Hepatocyte (in vitro differentiated cells): ENCODE data around the gene GPR142. TPM values are rescaled to one million over a fixed set of nuclear protein-coding genes. Genes with fewer than 3 reads are reported as not detected.

ENCODE experiments used
- DNase-seq: peaks from one replicate; pipeline ENCODE4 v3.0.0-alpha.2; 2016; ENCODE audit warnings: low spot score
- H2AFZ ChIP-seq: fragments of 200-600 bp; sonication (generic); 2 replicates; pipeline ENCODE4 v1.6.0; 2016; ENCODE audit warnings: antibody characterized with exemption, mild to moderate bottlenecking
- H3K27ac ChIP-seq: fragments of 200-600 bp; sonication (generic); 2 replicates; pipeline ENCODE4 v1.5.1; 2016; ENCODE audit warnings: mild to moderate bottlenecking
- H3K27me3 ChIP-seq: fragments of 200-600 bp; sonication (generic); 2 replicates; pipeline ENCODE4 v1.6.1; 2016
- H3K36me3 ChIP-seq: fragments of 200-600 bp; sonication (generic); replicated peaks from 2 replicates; pipeline ENCODE4 v1.5.1; 2016; ENCODE audit warnings: low read depth; ENCODE audit not compliant: insufficient read depth
- H3K4me1 ChIP-seq: fragments of 200-600 bp; sonication (generic); 2 replicates; pipeline ENCODE4 v1.5.1; 2016; ENCODE audit warnings: mild to moderate bottlenecking, moderate library complexity; ENCODE audit not compliant: insufficient read depth
- H3K4me2 ChIP-seq: fragments of 200-600 bp; sonication (generic); 2 replicates; pipeline ENCODE4 v1.6.0; 2016
- H3K4me3 ChIP-seq: fragments of 200-600 bp; sonication (generic); 2 replicates; pipeline ENCODE4 v1.5.1; 2016; ENCODE audit warnings: mild to moderate bottlenecking
- H3K79me2 ChIP-seq: fragments of 200-600 bp; sonication (generic); 2 replicates; pipeline ENCODE4 v1.6.0; 2017; ENCODE audit warnings: mild to moderate bottlenecking
- H3K9me2 ChIP-seq: fragments of 200-600 bp; sonication (generic); replicated peaks from 2 replicates; pipeline ENCODE4 v1.6.0; 2017; ENCODE audit warnings: mild to moderate bottlenecking; ENCODE audit not compliant: insufficient read depth
- H3K9me3 ChIP-seq: fragments of 200-600 bp; sonication (generic); 2 replicates; pipeline ENCODE4 v1.5.1; 2016; ENCODE audit warnings: low read depth, mild to moderate bottlenecking
- H4K20me1 ChIP-seq: fragments of 200-600 bp; sonication (generic); 2 replicates; pipeline ENCODE4 v1.6.0; 2016; ENCODE audit warnings: mild to moderate bottlenecking; ENCODE audit not compliant: insufficient read depth, poor library complexity, severe bottlenecking
- CTCF ChIP-seq: fragments of 200-600 bp; sonication (generic); IDR thresholded peaks from 2 replicates; pipeline ENCODE4 v1.5.1; 2016; ENCODE audit warnings: antibody characterized with exemption, mild to moderate bottlenecking; ENCODE audit not compliant: poor library complexity
- EZH2 ChIP-seq: fragments of 200-600 bp; sonication (generic); IDR thresholded peaks from 2 replicates; pipeline ENCODE4 v1.6.1; 2016; ENCODE audit warnings: antibody characterized with exemption, mild to moderate bottlenecking, borderline replicate concordance
- EZH2phosphoT487 ChIP-seq: fragments of 200-600 bp; sonication (generic); IDR thresholded peaks from one replicate; pipeline ENCODE4 v1.6.1; 2018; ENCODE audit warnings: antibody characterized with exemption, mild to moderate bottlenecking, low read depth, moderate library complexity; ENCODE audit not compliant: unreplicated experiment, severe bottlenecking
- WGBS: methylation state at CpG from one replicate; pipeline ENCODE4 v1.1.6; 2016; ENCODE audit warnings: low lambda C conversion rate; ENCODE audit errors: missing lambda C conversion rate; 5-methylcytosine and 5-hydroxymethylcytosine counted together
- polyA plus RNA-seq: library from polyadenylated mRNA; unstranded; fragments of >200 nt; fragmentation: Nextera tagmentation; extraction: Ambion mirVana; gene quantifications from 2 replicates; pipeline ENCODE4 v1.2.1, GENCODE V29; 2016
- total RNA-seq: library from RNA; depleted of rRNA; stranded (reverse); fragments of >200 nt; gene quantifications from 2 replicates; pipeline ENCODE4 v1.2.3, GENCODE V29; 2014

The GPR142 gene
- total and polyA plus RNA-seq, 2 experiments from 2014 or later = not detected

DNA sequence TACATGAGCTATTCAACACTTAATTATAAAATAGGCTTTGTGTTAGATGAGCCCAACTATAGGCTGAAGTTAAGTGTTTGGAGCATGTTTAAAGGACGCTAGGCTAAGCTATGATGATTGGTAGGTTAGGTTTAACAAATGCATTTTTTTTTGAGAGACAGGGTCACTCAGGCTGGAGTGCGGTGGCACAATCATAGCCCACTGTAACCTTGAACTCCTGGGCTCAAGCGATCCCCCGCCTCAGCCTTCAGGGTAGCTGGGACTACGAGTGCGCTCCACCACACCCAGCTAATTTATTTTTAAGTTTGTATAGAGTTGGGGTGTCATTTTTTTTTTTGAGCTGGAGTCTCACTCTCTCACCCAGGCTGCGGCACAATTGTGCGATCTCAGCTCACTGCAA is 45.3 kb downstream of the GPR142 start:
- no peak overlapping the region for H3K4me2 ChIP-seq
- DNase-seq = no peak
- no peaks in the 10 kb centered on the region for H3K36me3 ChIP-seq
- no peaks in the 10 kb centered on the region for H4K20me1 ChIP-seq
- TF ChIP-seq CTCF = no peak
- TF ChIP-seq EZH2phosphoT487 = no peak
- TF ChIP-seq EZH2 = no peak
- no peak overlapping the region for H3K27ac ChIP-seq
- H3K27me3 ChIP-seq = no peaks in the 10 kb centered on the region
- no peaks in the 10 kb centered on the region for H3K79me2 ChIP-seq
- no peak overlapping the region for H2AFZ ChIP-seq
- no peak overlapping the region for H3K4me3 ChIP-seq
- peaks cover 14% of the 10 kb centered on the region for H3K4me1 ChIP-seq
- H3K9me2 ChIP-seq = no peaks in the 10 kb centered on the region
- no peaks in the 10 kb centered on the region for H3K9me3 ChIP-seq
- 98% methylated on average over 8 of the region's 8 CpGs for WGBS

- WGBS = 91% methylated on average over 7 of the region's 7 CpGs
- H3K4me3 ChIP-seq = no peak overlapping the region
Measured at GRCh38 chr17:74413491-74413890, 46.2 kb downstream of the GPR142 start.

GRCh38 chr17:74414510-74414909 is 47.2 kb downstream of the GPR142 start:
- no peak overlapping the region for H3K4me3 ChIP-seq
- H3K36me3 ChIP-seq = no peaks in the 10 kb centered on the region
- 52% methylated on average over 3 of the region's 3 CpGs for whole genome bisulfite sequencing
- no peaks in the 10 kb centered on the region for H3K9me2 ChIP-seq
- H2AFZ ChIP-seq = no peak overlapping the region
- peak; percentile 40 for DNase-seq
- TF ChIP-seq CTCF (no peak), EZH2phosphoT487 (no peak), EZH2 (no peak)
- no peaks in the 10 kb centered on the region for H3K9me3 ChIP-seq
- H3K27ac ChIP-seq = peak overlapping the region; percentile 88
- H4K20me1 ChIP-seq = no peaks in the 10 kb centered on the region
- H3K4me2 ChIP-seq = no peak overlapping the region
- no peaks in the 10 kb centered on the region for H3K27me3 ChIP-seq
- H3K79me2 ChIP-seq = no peaks in the 10 kb centered on the region
- H3K4me1 ChIP-seq = peaks cover 13% of the 10 kb centered on the region

More at GRCh38 chr17:74413491-74413890, 46.2 kb downstream of the GPR142 start:
- Histone ChIP-seq H3K27me3 (no peaks in the 10 kb centered on the region), H3K4me2 (no peak overlapping the region), H3K79me2 (no peaks in the 10 kb centered on the region), H3K9me3 (no peaks in the 10 kb centered on the region), H4K20me1 (no peaks in the 10 kb centered on the region), H3K36me3 (no peaks in the 10 kb centered on the region), H3K27ac (no peak overlapping the region), H2AFZ (no peak overlapping the region), H3K9me2 (no peaks in the 10 kb centered on the region), H3K4me1 (peaks cover 16% of the 10 kb centered on the region)
- no peak for DNase-seq
- TF ChIP-seq EZH2 = no peak

DNA sequence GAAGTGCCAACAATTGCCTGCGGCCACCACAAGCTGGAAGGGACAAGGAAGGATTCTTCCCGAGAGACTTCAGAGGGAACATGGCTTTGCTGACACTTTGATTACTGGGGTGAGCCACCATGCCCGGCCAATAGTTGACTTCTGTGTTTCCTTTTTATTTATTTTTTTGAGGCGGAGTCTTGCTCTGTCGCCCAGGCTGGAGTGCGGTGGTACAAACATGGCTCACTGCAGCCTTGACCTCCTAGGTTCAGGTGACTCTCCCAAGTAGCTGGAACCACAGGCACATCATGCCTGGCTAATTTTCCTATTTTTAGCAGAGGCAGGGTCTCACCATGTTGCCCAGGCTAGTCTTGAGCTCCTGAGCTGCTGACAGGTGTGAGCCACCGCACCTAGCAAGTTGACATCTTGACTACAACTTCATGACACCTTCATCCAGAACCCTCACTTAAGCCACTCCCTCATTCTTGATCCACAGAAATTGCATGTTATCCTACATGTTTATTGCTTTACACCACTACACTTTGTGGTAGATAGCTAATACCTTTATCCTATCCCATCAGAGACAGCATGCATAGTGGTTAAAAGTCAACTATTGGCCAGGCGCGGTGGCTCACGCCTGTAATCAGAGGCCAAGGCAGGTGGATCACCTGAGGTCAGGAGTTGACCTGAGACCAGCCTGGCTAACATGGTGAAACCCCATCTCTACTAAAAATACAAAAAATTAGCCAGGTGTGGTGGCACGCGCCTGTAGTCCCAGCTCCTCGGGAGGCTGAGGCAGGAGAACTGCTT is 48.5 kb downstream of the GPR142 start:
- TF ChIP-seq EZH2 (no peak), EZH2phosphoT487 (no peak), CTCF (no peak)
- no peak for DNase-seq
- 80% methylated on average over 13 of the region's 13 CpGs for WGBS
- no peak overlapping the region for H3K4me3 ChIP-seq
- H3K9me3 ChIP-seq = no peaks in the 10 kb centered on the region
- no peaks in the 10 kb centered on the region for H4K20me1 ChIP-seq
- no peaks in the 10 kb centered on the region for H3K9me2 ChIP-seq
- no peak overlapping the region for H3K4me2 ChIP-seq
- H3K27me3 ChIP-seq = no peaks in the 10 kb centered on the region
- H2AFZ ChIP-seq = no peak overlapping the region
- H3K27ac ChIP-seq = peak overlapping the region; percentile 88
- no peaks in the 10 kb centered on the region for H3K79me2 ChIP-seq
- H3K4me1 ChIP-seq = peaks cover 15% of the 10 kb centered on the region
- no peaks in the 10 kb centered on the region for H3K36me3 ChIP-seq
